A549 (cell line): Measurements from ENCODE around the gene COL15A1.

ENCODE experiments used
- CTCF ChIP-seq: fragments of >200 bp; sonication (Bioruptor Twin); formaldehyde crosslinking; IDR thresholded peaks from 3 replicates; pipeline ENCODE4 v1.5.1; 2016
- ZC3H11A ChIP-seq: fragments of 450-650 bp; IDR thresholded peaks from 2 replicates; pipeline ENCODE4 v1.6.1; 2014; ENCODE audit warnings: antibody characterized with exemption, mild to moderate bottlenecking

DNA sequence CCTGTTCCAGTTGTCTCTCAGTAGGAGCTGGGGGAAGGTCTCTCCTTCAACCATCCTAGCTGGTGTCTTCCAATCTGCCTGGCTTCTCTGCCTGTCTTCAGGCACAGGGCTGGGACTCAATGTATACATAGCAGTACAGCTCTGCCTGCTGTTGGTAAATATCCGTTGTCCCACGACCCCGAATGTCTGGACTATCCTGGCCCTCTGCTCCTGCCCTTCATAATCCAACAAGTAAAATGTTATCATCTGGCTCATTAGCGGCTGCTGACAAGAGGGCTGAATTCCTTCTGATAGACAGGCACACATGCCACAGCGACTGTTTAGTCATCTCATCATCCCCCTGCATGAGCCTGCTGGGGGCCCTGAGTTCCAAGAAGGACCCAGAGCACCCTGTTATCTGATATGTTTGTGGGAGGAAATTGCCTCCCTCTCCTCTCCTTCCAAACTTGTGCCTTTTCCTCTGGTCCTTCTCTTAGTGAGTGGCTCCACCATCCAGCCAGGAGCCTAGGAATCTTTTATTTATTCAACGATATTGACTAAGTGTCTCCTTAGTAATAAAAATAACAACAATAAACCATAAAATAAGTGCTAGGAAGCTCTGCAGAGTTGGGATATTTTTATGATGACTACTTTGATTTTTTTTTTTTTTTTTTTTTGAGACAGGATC, 131.7 kb downstream of the COL15A1 start:
- TF ChIP-seq CTCF (no peak), ZC3H11A (no peak)
